ENCODE results near the gene PSTPIP2. TPM values are rescaled to one million over a fixed set of nuclear protein-coding genes. Genes with fewer than 3 reads are reported as not detected.

PSTPIP2 gene
- total RNA-seq, 1 donor from 2014 or later: 1.6 TPM

- Histone ChIP-seq H3K27me3 (no peaks in the 10 kb centered on the region), H3K4me1 (no peaks in the 10 kb centered on the region), H3K4me3 (no peak overlapping the region), H3K9me3 (no peaks in the 10 kb centered on the region), H3K27ac (no peak overlapping the region), H3K36me3 (peaks cover 2 to 7% of the 10 kb centered on the region in 2 donors)
- DNase-seq (ENCODE audit: low spot score in 2 of 2): no peak
- no peak for TF ChIP-seq CTCF (IDR thresholded peaks at IDR 0.05)
- intact Hi-C loops (cut with DNase I): no loop called here
Observed at GRCh38 chr18:46040033-46040746, 31.9 kb downstream of the PSTPIP2 start.

- intact Hi-C loops (cut with DNase I): no loop called here
- H3K4me3 ChIP-seq: no peak overlapping the region
- no peak overlapping the region for H3K27ac ChIP-seq
- no peaks in the 10 kb centered on the region for H3K4me1 ChIP-seq
- no peaks in the 10 kb centered on the region for H3K9me3 ChIP-seq
- H3K36me3 ChIP-seq: peaks cover 2 to 7% of the 10 kb centered on the region in 2 donors
- no peak for TF ChIP-seq CTCF (IDR thresholded peaks at IDR 0.05)
- H3K27me3 ChIP-seq: no peaks in the 10 kb centered on the region
- no peak for DNase-seq (ENCODE audit: low spot score in 2 of 2)
Observed at GRCh38 chr18:46037512-46038305, 34.4 kb downstream of the PSTPIP2 start.

- Histone ChIP-seq H3K27me3 (no peaks in the 10 kb centered on the region), H3K27ac (no peak overlapping the region), H3K4me1 (no peaks in the 10 kb centered on the region), H3K9me3 (no peaks in the 10 kb centered on the region), H3K4me3 (no peak overlapping the region), H3K36me3 (peaks cover 2 to 7% of the 10 kb centered on the region in 2 donors)
- intact Hi-C loops (cut with DNase I): no loop called here
- no peak for DNase-seq (ENCODE audit: low spot score in 2 of 2)
- TF ChIP-seq CTCF (IDR thresholded peaks at IDR 0.05): no peak
Observed at GRCh38 chr18:46035696-46036680, 36.1 kb downstream of the PSTPIP2 start.

DNA sequence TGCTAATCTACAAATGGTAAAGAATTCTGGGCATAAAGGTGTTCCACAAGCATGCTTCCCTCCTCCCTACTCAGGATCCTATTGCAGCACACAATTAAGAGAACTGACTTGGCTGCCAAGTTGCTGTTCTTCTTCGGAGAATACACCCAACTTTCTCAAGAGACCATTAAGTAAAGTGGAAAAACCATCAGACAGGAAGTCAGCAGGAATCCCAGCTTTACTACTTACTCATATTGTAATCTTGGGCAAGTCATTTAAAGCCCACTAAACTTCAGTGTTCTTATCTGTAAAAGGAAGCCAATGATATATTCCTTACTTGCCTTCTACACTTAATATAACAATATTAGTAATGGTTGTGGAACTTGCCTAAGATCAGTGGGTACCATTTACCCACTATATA, 37.8 kb downstream of the PSTPIP2 start:
- Histone ChIP-seq H3K36me3 (peaks cover 2 to 7% of the 10 kb centered on the region in 2 donors), H3K27ac (no peak overlapping the region), H3K9me3 (no peaks in the 10 kb centered on the region), H3K4me3 (no peak overlapping the region), H3K4me1 (no peaks in the 10 kb centered on the region), H3K27me3 (no peaks in the 10 kb centered on the region)
- intact Hi-C loops (cut with DNase I): no loop called here
- no peak for TF ChIP-seq CTCF (IDR thresholded peaks at IDR 0.05)
- DNase-seq (ENCODE audit: low spot score in 2 of 2): no peak

- H3K27me3 ChIP-seq: no peaks in the 10 kb centered on the region
- DNase-seq (ENCODE audit: low spot score in 2 of 2): no peak
- no peaks in the 10 kb centered on the region for H3K9me3 ChIP-seq
- H3K27ac ChIP-seq: no peak overlapping the region
- peaks cover 0 to 2% of the 10 kb centered on the region in 2 donors for H3K36me3 ChIP-seq
- intact Hi-C loops (cut with DNase I): no loop called here
- no peaks in the 10 kb centered on the region for H3K4me1 ChIP-seq
- no peak for TF ChIP-seq CTCF (IDR thresholded peaks at IDR 0.05)
- no peak overlapping the region for H3K4me3 ChIP-seq
Observed at GRCh38 chr18:46031741-46032140, 40.3 kb downstream of the PSTPIP2 start.

All from ascending aorta (tissue), 2 donors.